H1 (cell line): Measurements from ENCODE around the gene SGCE. TPM values are rescaled to one million over a fixed set of nuclear protein-coding genes. Genes with fewer than 3 reads are reported as not detected.

Experiments
- ATF3 ChIP-seq: IDR thresholded peaks from 2 replicates; pipeline ENCODE4 v1.6.1; 2011; ENCODE audit warnings: low read depth, mild to moderate bottlenecking, low read length; ENCODE audit not compliant: insufficient read depth
- CHD2 ChIP-seq: IDR thresholded peaks from 2 replicates; pipeline ENCODE4 v1.6.1; 2012; ENCODE audit warnings: low read length, improper control_type of control experiment
- CHD7 ChIP-seq: fragments of 300-600 bp; sonication (generic); IDR thresholded peaks from 2 replicates; pipeline ENCODE4 v1.7.1; 2012; ENCODE audit warnings: low read length, moderate library complexity, mild to moderate bottlenecking, inconsistent platforms; ENCODE audit not compliant: insufficient replicate concordance
- EGR1 ChIP-seq: IDR thresholded peaks from 2 replicates; pipeline ENCODE4 v1.6.1; 2011; ENCODE audit warnings: low read depth, low read length, borderline replicate concordance
- FOSL1 ChIP-seq: IDR thresholded peaks from 2 replicates; pipeline ENCODE4 v1.6.1; 2011; ENCODE audit warnings: mild to moderate bottlenecking, low read depth, low read length, moderate library complexity; ENCODE audit not compliant: insufficient read depth
- GTF2F1 ChIP-seq: IDR thresholded peaks from 2 replicates; pipeline ENCODE4 v1.6.1; 2012; ENCODE audit warnings: low read depth, low read length, improper control_type of control experiment, borderline replicate concordance
- MAX ChIP-seq: IDR thresholded peaks from 2 replicates; pipeline ENCODE4 v1.6.1; 2012; ENCODE audit warnings: inconsistent platforms
- SP4 ChIP-seq: IDR thresholded peaks from 2 replicates; pipeline ENCODE4 v1.6.1; 2012; ENCODE audit warnings: low read length, inconsistent platforms
- SRF ChIP-seq: IDR thresholded peaks from 2 replicates; pipeline ENCODE4 v1.6.1; 2011; ENCODE audit warnings: mild to moderate bottlenecking, low read depth, low read length, moderate library complexity
- polyA plus RNA-seq, 7 experiments: library from polyadenylated mRNA; depleted of rRNA in 3 of 7; stranded (reverse) in 5 of 7; unstranded in 2 of 7; fragments of >200 nt in 5 of 7; fragments of 200-250 nt in 2 of 7; gene quantifications; 1 replicate in 5 of 7; 2 replicates in 1 of 7; 4 replicates in 1 of 7; pipeline versions ENCODE4 v1.2.1 to v1.2.3, GENCODE V29; 2011 to 2013; ENCODE audit warnings: missing spikeins in 2 of 7, mixed read lengths in 2 of 7
- total RNA-seq: library from RNA; stranded (reverse); fragmentation: NEBNext Ultra II Directional; extraction: Animal tissue kit (Norgen Biotek cat#: 25700); gene quantifications from 2 replicates; pipeline ENCODE4 v1.2.1, GENCODE V29; 2021

Gene SGCE
- total and polyA plus RNA-seq, 2 of the 8 experiments (the other 6 are each of a cell fraction or from before 2014, with no cell fraction given): 12.8 to 25.0 TPM

GRCh38 chr7:94655848-94656657 lies at the start of gene SGCE (continued):
- TF ChIP-seq FOSL1 (no peak), EGR1 (no peak), MAX (peak; percentile 84), CHD7 (no peak), ATF3 (no peak), CHD2 (no peak), SRF (no peak), SP4 (no peak), GTF2F1 (no peak)
